Stomach (tissue), 4 donors: Measurements from ENCODE around the gene NPL.

Experiments
- POLR2A ChIP-seq, 4 donors: fragments of 450-650 bp; IDR thresholded peaks; one replicate each; pipeline ENCODE4 v1.6.1; 2016; ENCODE audit warnings: antibody characterized with exemption in 4 of 4, control low read depth in 2 of 4, mild to moderate bottlenecking in 1 of 4, moderate library complexity in 1 of 4
- TF ChIP-seq, protein P1 (sequence below), 7 experiments: fragments of 450-650 bp in 4 of 7; fragments of 200-600 bp in 3 of 7; sonication (generic) in 3 of 7; IDR thresholded peaks; one replicate each; pipeline ENCODE4 v1.5.1; 2016 to 2019; ENCODE audit warnings: antibody characterized with exemption in 7 of 7, control low read depth in 2 of 7, mild to moderate bottlenecking in 1 of 7

DNA sequence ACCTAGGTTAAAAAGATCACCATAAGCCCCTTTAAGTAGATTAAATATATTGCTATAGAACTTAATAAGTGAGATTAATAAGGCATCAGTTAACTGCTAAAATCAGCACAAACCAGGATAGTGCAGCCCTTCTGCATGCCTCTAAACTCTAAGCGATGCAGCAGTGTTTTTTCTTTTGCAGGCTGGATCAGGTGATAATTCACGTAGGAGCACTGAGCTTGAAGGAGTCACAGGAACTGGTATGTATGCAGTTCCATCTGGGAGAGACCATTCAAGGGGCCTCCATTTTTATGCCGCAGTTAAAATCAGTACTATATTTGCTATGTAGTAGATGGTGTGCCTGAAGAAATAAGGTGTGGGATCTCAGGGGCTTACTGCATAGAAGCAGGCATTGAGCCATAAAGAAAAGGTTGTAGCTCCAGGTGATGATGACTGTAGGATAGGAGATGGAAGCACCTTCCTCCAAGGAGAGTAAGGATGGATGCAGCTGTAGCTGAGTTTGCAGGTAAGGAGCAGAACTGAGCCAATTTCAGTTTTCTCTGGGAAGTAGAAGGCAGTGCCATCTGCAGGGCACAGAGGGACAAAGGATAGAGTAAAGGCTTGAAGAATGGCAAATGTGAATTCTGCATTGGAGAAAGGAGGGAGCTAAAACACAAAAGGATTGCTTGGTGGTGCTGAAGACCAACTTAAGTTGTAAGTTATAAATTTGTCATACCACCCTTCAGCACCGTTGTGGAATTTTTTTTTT is 22.6 kb downstream of the NPL start:
- no peak for TF ChIP-seq POLR2A (IDR thresholded peaks at IDR 0.05)
- TF ChIP-seq, protein P1, sequence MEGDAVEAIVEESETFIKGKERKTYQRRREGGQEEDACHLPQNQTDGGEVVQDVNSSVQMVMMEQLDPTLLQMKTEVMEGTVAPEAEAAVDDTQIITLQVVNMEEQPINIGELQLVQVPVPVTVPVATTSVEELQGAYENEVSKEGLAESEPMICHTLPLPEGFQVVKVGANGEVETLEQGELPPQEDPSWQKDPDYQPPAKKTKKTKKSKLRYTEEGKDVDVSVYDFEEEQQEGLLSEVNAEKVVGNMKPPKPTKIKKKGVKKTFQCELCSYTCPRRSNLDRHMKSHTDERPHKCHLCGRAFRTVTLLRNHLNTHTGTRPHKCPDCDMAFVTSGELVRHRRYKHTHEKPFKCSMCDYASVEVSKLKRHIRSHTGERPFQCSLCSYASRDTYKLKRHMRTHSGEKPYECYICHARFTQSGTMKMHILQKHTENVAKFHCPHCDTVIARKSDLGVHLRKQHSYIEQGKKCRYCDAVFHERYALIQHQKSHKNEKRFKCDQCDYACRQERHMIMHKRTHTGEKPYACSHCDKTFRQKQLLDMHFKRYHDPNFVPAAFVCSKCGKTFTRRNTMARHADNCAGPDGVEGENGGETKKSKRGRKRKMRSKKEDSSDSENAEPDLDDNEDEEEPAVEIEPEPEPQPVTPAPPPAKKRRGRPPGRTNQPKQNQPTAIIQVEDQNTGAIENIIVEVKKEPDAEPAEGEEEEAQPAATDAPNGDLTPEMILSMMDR (IDR thresholded peaks at IDR 0.05): no peak
